T-helper 1 cell treated with Interleukin-12 subunit alpha and Interleukin-12 subunit beta and Interleukin-4 antibody, amounts not matched to agents 30 ng/mL and 1 ng/mL, for 36 hours (primary cell): ENCODE data around the gene ACADVL. TPM values are rescaled to one million over a fixed set of nuclear protein-coding genes. Genes with fewer than 3 reads are reported as not detected.

ENCODE experiments used
- intact Hi-C: fragments of 100-400 bp; cut with micrococcal nuclease; formaldehyde crosslinking; loops from one replicate; pipeline ENCODE4 v1.15.1; 2024
- total RNA-seq: library from RNA; stranded (reverse); gene quantifications from 2 replicates; pipeline ENCODE4 v1.2.3, GENCODE V29; 2022

Gene ACADVL
- total RNA-seq, 1 donor from 2014 or later = 485 TPM

GRCh38 chr17:7216242-7217112, 3.3 kb upstream of the ACADVL start:
- intact Hi-C loops = no loop called here

- intact Hi-C loops = no loop called here
These were observed 2.4 kb upstream of the ACADVL start for GRCh38 chr17:7217113-7217987.

GRCh38 chr17:7218166-7218565, 1.6 kb upstream of the ACADVL start:
- intact Hi-C loops = loop anchor here (2.0 kb wide), 1 partner anchor 13 kb away; no protein-coding TSS in a partner anchor

GRCh38 chr17:7218758-7219157, 980 bp upstream of the ACADVL start:
- intact Hi-C loops = loop anchor here (1.0 to 2.0 kb wide), 3 partner anchors 14 to 217 kb away; partner anchors contain the start of genes DVL2 and TMEM102

GRCh38 chr17:7219229-7219811, 418 bp upstream of the ACADVL start:
- intact Hi-C loops = loop anchor here (1.0 to 2.0 kb wide), 3 partner anchors 15 to 216 kb away; partner anchors contain the start of genes DVL2 and TMEM102

- intact Hi-C loops = loop anchor here (1.0 kb wide), 1 partner anchor 76 kb away; no protein-coding TSS in a partner anchor
These were observed 997 bp downstream of the ACADVL start for GRCh38 chr17:7220593-7221277.

- intact Hi-C loops = loop anchor here (1.0 kb wide), 1 partner anchor 75 kb away; no protein-coding TSS in a partner anchor
These were observed 1.7 kb downstream of the ACADVL start for GRCh38 chr17:7221278-7222092.

GRCh38 chr17:7222093-7222971, 2.6 kb downstream of the ACADVL start:
- intact Hi-C loops = no loop called here

- intact Hi-C loops = no loop called here
These were observed 3.2 kb downstream of the ACADVL start for GRCh38 chr17:7222972-7223292.

GRCh38 chr17:7223375-7223774, 3.6 kb downstream of the ACADVL start:
- intact Hi-C loops = no loop called here

- intact Hi-C loops = no loop called here
These were observed 4.4 kb downstream of the ACADVL start for GRCh38 chr17:7224110-7224509.

- intact Hi-C loops = no loop called here
These were observed 4.9 kb downstream of the ACADVL start for GRCh38 chr17:7224661-7225111.

GRCh38 chr17:7225711-7226331, 6.1 kb downstream of the ACADVL start:
- intact Hi-C loops = no loop called here

GRCh38 chr17:7226721-7227710, 7.3 kb downstream of the ACADVL start:
- intact Hi-C loops = no loop called here

GRCh38 chr17:7228920-7229319, 9.2 kb downstream of the ACADVL start:
- intact Hi-C loops = no loop called here

- intact Hi-C loops = no loop called here
These were observed 9.8 kb downstream of the ACADVL start for GRCh38 chr17:7229504-7229903.

- intact Hi-C loops = loop anchor here (10.0 kb wide), 1 partner anchor 587 kb away; the partner anchor contains the start of genes KIAA0753 and TXNDC17
These were observed 12.4 kb downstream of the ACADVL start for GRCh38 chr17:7232114-7232513.
